ENCODE results near the gene CPM.

DNA sequence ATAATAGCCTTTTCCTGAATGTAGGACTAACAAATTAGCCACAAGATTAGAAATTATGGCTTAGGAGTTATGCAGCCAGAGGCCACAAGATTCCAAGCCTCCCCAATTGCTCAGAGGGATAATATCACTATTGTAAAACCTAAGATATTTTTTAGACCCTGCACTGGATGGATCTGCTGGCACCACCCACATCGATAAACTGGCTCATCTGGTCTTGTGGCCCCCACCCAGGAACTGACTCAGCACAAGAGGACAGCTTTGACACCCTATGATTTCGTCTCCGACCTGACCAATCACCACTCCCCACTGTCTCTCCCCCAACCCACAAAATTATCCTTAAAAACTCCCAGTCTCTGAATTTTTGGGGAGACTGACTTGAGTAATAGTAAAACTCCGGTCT, 54.7 kb downstream of the CPM start:
- TF ChIP-seq, protein P1, sequence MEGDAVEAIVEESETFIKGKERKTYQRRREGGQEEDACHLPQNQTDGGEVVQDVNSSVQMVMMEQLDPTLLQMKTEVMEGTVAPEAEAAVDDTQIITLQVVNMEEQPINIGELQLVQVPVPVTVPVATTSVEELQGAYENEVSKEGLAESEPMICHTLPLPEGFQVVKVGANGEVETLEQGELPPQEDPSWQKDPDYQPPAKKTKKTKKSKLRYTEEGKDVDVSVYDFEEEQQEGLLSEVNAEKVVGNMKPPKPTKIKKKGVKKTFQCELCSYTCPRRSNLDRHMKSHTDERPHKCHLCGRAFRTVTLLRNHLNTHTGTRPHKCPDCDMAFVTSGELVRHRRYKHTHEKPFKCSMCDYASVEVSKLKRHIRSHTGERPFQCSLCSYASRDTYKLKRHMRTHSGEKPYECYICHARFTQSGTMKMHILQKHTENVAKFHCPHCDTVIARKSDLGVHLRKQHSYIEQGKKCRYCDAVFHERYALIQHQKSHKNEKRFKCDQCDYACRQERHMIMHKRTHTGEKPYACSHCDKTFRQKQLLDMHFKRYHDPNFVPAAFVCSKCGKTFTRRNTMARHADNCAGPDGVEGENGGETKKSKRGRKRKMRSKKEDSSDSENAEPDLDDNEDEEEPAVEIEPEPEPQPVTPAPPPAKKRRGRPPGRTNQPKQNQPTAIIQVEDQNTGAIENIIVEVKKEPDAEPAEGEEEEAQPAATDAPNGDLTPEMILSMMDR (IDR thresholded peaks at IDR 0.05) = no peak
- no peak for TF ChIP-seq POLR2A (IDR thresholded peaks at IDR 0.05; ENCODE audit: low read depth)
